Activated CD8-positive, alpha-beta T cell treated with anti-CD3 and anti-CD28 coated beads, Interleukin-2, amount 10 ng/mL, durations not matched to agents 7 days and 5 days (primary cell): ENCODE results near the gene ARHGAP8. TPM values are rescaled to one million over a fixed set of nuclear protein-coding genes. Genes with fewer than 3 reads are reported as not detected.
"Not testable (repeated sequence)": the region's sequence is repeated elsewhere in the genome, so short reads cannot be mapped to it uniquely, and the experiment has no call there.

Experiments
- ATAC-seq: fragments of 150-1000 bp; cut with Tn5 transposase; one replicate; pipeline ENCODE4 v1.10.0; 2021; ENCODE audit warnings: moderate library complexity
- CTCF ChIA-PET: fragments of 350-600 bp; sonication (Branson Sonifier 250); formaldehyde crosslinking; loops from one replicate; lab custom pipeline; 2021; ENCODE audit warnings: antibody characterized with exemption; lab: Charles Lee
- POLR2A ChIA-PET: fragments of 350-600 bp; sonication (Branson Sonifier 250); formaldehyde crosslinking; loops from one replicate; lab custom pipeline; 2021; ENCODE audit warnings: antibody characterized with exemption; lab: Charles Lee
- DNase-seq: peaks from one replicate; pipeline ENCODE4 v3.0.0-alpha.2; 2020
- H3K27ac Mint-ChIP-seq: one replicate; pipeline ENCODE4 v1.8.0; 2021; ENCODE audit warnings: mild to moderate bottlenecking, mixed read lengths
- H3K27me3 Mint-ChIP-seq: one replicate; pipeline ENCODE4 v1.8.0; 2021; ENCODE audit warnings: low read depth, mixed read lengths
- H3K36me3 Mint-ChIP-seq: one replicate; pipeline ENCODE4 v1.8.0; 2021; ENCODE audit warnings: low read depth, mixed read lengths
- H3K4me1 Mint-ChIP-seq: one replicate; pipeline ENCODE4 v1.8.0; 2021; ENCODE audit warnings: low read depth, mixed read lengths
- H3K4me3 Mint-ChIP-seq: one replicate; pipeline ENCODE4 v1.8.0; 2021; ENCODE audit warnings: mild to moderate bottlenecking, mixed read lengths
- H3K9me3 Mint-ChIP-seq: one replicate; pipeline ENCODE4 v1.8.0; 2022; ENCODE audit warnings: mixed read lengths; ENCODE audit not compliant: insufficient read depth
- total RNA-seq, 2 experiments: library from RNA; stranded (reverse); gene quantifications; one replicate each; pipeline ENCODE4 v1.2.3, GENCODE V29; 2021

Gene ARHGAP8
- total RNA-seq, 2 experiments from 2014 or later, result 0.39 to 1.2 TPM

- H3K27me3 Mint-ChIP-seq, result no peaks in the 10 kb centered on the region
- no peaks in the 10 kb centered on the region for H3K4me1 Mint-ChIP-seq
- H3K9me3 Mint-ChIP-seq, result no peaks in the 10 kb centered on the region
- H3K4me3 Mint-ChIP-seq, result no peak overlapping the region
- ATAC-seq (no peak), DNase-seq (no peak)
- H3K36me3 Mint-ChIP-seq, result no peaks in the 10 kb centered on the region
- CTCF ChIA-PET, result no interaction called here
- POLR2A ChIA-PET, result no interaction called here
- H3K27ac Mint-ChIP-seq, result no peak overlapping the region
Measured at GRCh38 chr22:44845796-44846720, 93.7 kb downstream of the ARHGAP8 start.

GRCh38 chr22:44846726-44847275 is 94.4 kb downstream of the ARHGAP8 start:
- Mint-ChIP-seq H3K9me3 (no peaks in the 10 kb centered on the region), H3K36me3 (no peaks in the 10 kb centered on the region), H3K27ac (no peak overlapping the region), H3K4me1 (no peaks in the 10 kb centered on the region), H3K27me3 (no peaks in the 10 kb centered on the region), H3K4me3 (no peak overlapping the region)
- DNase-seq (no peak), ATAC-seq (no peak)
- CTCF ChIA-PET, result no interaction called here
- POLR2A ChIA-PET, result no interaction called here

GRCh38 chr22:44847380-44847779 is 95.0 kb downstream of the ARHGAP8 start:
- ChIA-PET CTCF (no interaction called here), POLR2A (no interaction called here)
- ATAC-seq (no peak), DNase-seq (no peak)
- Mint-ChIP-seq H3K27me3 (no peaks in the 10 kb centered on the region), H3K4me1 (no peaks in the 10 kb centered on the region), H3K27ac (no peak overlapping the region), H3K9me3 (no peaks in the 10 kb centered on the region), H3K36me3 (no peaks in the 10 kb centered on the region), H3K4me3 (no peak overlapping the region)

DNA sequence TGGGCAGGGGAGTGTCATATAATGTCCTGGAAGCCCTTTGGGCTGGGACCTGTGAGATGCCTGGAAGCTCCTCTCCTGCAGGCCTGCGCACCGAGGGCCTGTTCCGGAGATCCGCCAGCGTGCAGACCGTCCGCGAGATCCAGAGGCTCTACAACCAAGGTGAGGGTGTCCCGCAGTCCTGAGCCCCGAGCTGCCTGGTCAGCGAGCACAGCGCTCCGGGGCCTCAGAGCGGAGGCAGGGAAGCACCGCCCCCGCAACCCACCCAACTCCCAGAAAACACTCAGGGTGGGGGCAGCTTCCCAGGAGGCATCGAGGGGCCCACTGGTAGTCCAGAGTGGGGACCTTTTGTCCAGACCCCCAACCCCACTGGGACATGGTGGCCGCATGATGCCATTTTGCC is 95.5 kb downstream of the ARHGAP8 start:
- H3K36me3 Mint-ChIP-seq, result no peaks in the 10 kb centered on the region
- ChIA-PET POLR2A (no interaction called here), CTCF (no interaction called here)
- H3K4me3 Mint-ChIP-seq, result no peak overlapping the region
- no peak overlapping the region for H3K27ac Mint-ChIP-seq
- no peaks in the 10 kb centered on the region for H3K4me1 Mint-ChIP-seq
- ATAC-seq (no peak), DNase-seq (no peak)
- H3K9me3 Mint-ChIP-seq, result no peaks in the 10 kb centered on the region
- no peaks in the 10 kb centered on the region for H3K27me3 Mint-ChIP-seq

DNA sequence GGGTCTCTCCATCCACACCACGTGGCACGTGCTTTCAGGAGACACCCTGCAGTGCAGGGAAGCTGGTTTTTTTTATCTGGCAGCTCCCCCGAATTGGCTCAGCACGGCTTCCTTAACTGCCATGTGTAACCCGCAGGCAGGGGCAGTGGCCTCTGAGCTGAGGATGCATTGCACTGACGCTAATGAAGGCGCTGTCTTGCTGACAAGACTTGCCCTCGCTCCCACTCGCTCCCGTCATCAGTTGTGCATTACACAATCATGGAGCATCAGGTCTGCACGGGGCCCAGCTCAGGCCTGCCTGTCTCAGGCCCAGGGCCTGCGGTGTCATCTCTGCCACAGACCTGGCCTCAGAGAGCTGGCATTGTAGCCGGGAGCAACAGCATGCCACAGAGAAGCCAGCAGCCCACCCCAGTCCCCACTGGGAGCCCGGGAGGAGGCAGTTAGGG is 95.9 kb downstream of the ARHGAP8 start:
- ChIA-PET POLR2A (no interaction called here), CTCF (no interaction called here)
- no peak overlapping the region for H3K4me3 Mint-ChIP-seq
- H3K4me1 Mint-ChIP-seq, result no peaks in the 10 kb centered on the region
- no peaks in the 10 kb centered on the region for H3K27me3 Mint-ChIP-seq
- no peak overlapping the region for H3K27ac Mint-ChIP-seq
- no peak for DNase-seq
- ATAC-seq, result no peak
- no peaks in the 10 kb centered on the region for H3K36me3 Mint-ChIP-seq
- no peaks in the 10 kb centered on the region for H3K9me3 Mint-ChIP-seq

- Mint-ChIP-seq H3K27me3 (no peaks in the 10 kb centered on the region), H3K36me3 (no peaks in the 10 kb centered on the region)
- no peak for DNase-seq
Measured at GRCh38 chr22:44848791-44849420, 96.5 kb downstream of the ARHGAP8 start.

GRCh38 chr22:44850946-44851345 is 98.6 kb downstream of the ARHGAP8 start:
- H3K27ac Mint-ChIP-seq, result no peak overlapping the region
- CTCF ChIA-PET, result no interaction called here

More at GRCh38 chr22:44848791-44849420, 96.5 kb downstream of the ARHGAP8 start:
- ChIA-PET POLR2A (no interaction called here), CTCF (no interaction called here)
- no peak for ATAC-seq
- Mint-ChIP-seq H3K4me3 (no peak overlapping the region), H3K27ac (no peak overlapping the region), H3K4me1 (no peaks in the 10 kb centered on the region), H3K9me3 (no peaks in the 10 kb centered on the region)

DNA sequence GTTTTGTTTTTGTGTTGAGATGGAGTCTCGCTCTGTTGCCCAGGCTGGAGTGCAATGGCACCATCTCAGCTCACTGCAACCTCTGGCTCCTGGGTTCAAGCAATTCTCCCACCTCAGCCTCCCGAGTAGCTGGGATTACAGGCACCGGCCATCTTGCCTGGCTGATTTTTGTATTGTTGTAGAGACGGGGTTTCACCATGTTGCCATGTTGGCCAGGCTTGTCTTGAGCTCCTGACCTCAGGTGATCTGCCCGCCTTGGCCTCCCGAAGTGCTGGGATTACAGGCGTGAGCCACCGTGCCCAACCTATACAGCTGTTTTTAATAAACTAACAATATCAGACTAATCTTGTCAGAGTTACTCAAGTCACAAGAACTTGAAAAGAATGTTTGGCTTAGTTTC is 102.3 kb downstream of the ARHGAP8 start:
- H3K27me3 Mint-ChIP-seq, H3K4me3 Mint-ChIP-seq, DNase-seq, CTCF ChIA-PET, H3K4me1 Mint-ChIP-seq, H3K36me3 Mint-ChIP-seq, ATAC-seq, H3K27ac Mint-ChIP-seq, POLR2A ChIA-PET, H3K9me3 Mint-ChIP-seq: not testable (repeated sequence)

More at GRCh38 chr22:44850946-44851345, 98.6 kb downstream of the ARHGAP8 start:
- H3K36me3 Mint-ChIP-seq, result no peaks in the 10 kb centered on the region
- POLR2A ChIA-PET, result no interaction called here
- H3K4me1 Mint-ChIP-seq, result no peaks in the 10 kb centered on the region
- no peaks in the 10 kb centered on the region for H3K27me3 Mint-ChIP-seq
- H3K4me3 Mint-ChIP-seq, result no peak overlapping the region
- DNase-seq, result no peak
- ATAC-seq, result no peak
- no peaks in the 10 kb centered on the region for H3K9me3 Mint-ChIP-seq

- ChIA-PET POLR2A (no interaction called here), CTCF (no interaction called here)
- no peak overlapping the region for H3K27ac Mint-ChIP-seq
- no peak for DNase-seq
- no peaks in the 10 kb centered on the region for H3K27me3 Mint-ChIP-seq
- no peaks in the 10 kb centered on the region for H3K9me3 Mint-ChIP-seq
- H3K4me1 Mint-ChIP-seq, result no peaks in the 10 kb centered on the region
- no peaks in the 10 kb centered on the region for H3K36me3 Mint-ChIP-seq
- no peak overlapping the region for H3K4me3 Mint-ChIP-seq
- ATAC-seq, result no peak
Measured at GRCh38 chr22:44855855-44856254, 103.5 kb downstream of the ARHGAP8 start.

GRCh38 chr22:44858819-44859218 is 106.4 kb downstream of the ARHGAP8 start:
- DNase-seq, H3K9me3 Mint-ChIP-seq, H3K27me3 Mint-ChIP-seq, ATAC-seq, H3K4me1 Mint-ChIP-seq, H3K27ac Mint-ChIP-seq, H3K4me3 Mint-ChIP-seq, H3K36me3 Mint-ChIP-seq, CTCF ChIA-PET, POLR2A ChIA-PET: not testable (repeated sequence)

GRCh38 chr22:44859641-44860040 is 107.3 kb downstream of the ARHGAP8 start:
- ATAC-seq, result no peak
- Mint-ChIP-seq H3K4me3 (no peak overlapping the region), H3K4me1 (no peaks in the 10 kb centered on the region), H3K27me3 (no peaks in the 10 kb centered on the region), H3K36me3 (no peaks in the 10 kb centered on the region), H3K9me3 (no peaks in the 10 kb centered on the region), H3K27ac (no peak overlapping the region)
- CTCF ChIA-PET, result no interaction called here
- no peak for DNase-seq
- POLR2A ChIA-PET, result no interaction called here

- DNase-seq (no peak), ATAC-seq (no peak)
- H3K27me3 Mint-ChIP-seq, result no peaks in the 10 kb centered on the region
- POLR2A ChIA-PET, result no interaction called here
- no peak overlapping the region for H3K27ac Mint-ChIP-seq
- H3K4me3 Mint-ChIP-seq, result no peak overlapping the region
- no peaks in the 10 kb centered on the region for H3K4me1 Mint-ChIP-seq
- no peaks in the 10 kb centered on the region for H3K36me3 Mint-ChIP-seq
- H3K9me3 Mint-ChIP-seq, result no peaks in the 10 kb centered on the region
- CTCF ChIA-PET, result no interaction called here
Measured at GRCh38 chr22:44860311-44860710, 107.9 kb downstream of the ARHGAP8 start.
